Ishikawa (cell line): ENCODE measurements around the gene SSUH2.

Experiments
- CEBPB ChIP-seq: IDR thresholded peaks from 2 replicates; pipeline ENCODE4 v1.6.1; 2012
- EGR1 ChIP-seq: IDR thresholded peaks from 2 replicates; pipeline ENCODE4 v1.6.1; 2012
- RAD21 ChIP-seq: IDR thresholded peaks from 2 replicates; pipeline ENCODE4 v1.6.1; 2012; ENCODE audit warnings: low read depth
- REST ChIP-seq: IDR thresholded peaks from 2 replicates; pipeline ENCODE4 v1.6.1; 2012; ENCODE audit warnings: low read depth, mild to moderate bottlenecking
- TAF1 ChIP-seq: IDR thresholded peaks from 2 replicates; pipeline ENCODE4 v1.6.1; 2012; ENCODE audit warnings: low read depth, mild to moderate bottlenecking
- TCF12 ChIP-seq: IDR thresholded peaks from 2 replicates; pipeline ENCODE4 v1.6.1; 2012; ENCODE audit warnings: low read depth
- TEAD4 ChIP-seq: IDR thresholded peaks from 2 replicates; pipeline ENCODE4 v1.6.1; 2012
- YY1 ChIP-seq: IDR thresholded peaks from 2 replicates; pipeline ENCODE4 v1.6.1; 2012; ENCODE audit warnings: low read depth
- TF ChIP-seq, protein P1 (sequence below): IDR thresholded peaks from 2 replicates; pipeline ENCODE4 v1.6.1; 2012

- no peak for TF ChIP-seq RAD21
- TF ChIP-seq TAF1: no peak
- no peak for TF ChIP-seq TEAD4
- TF ChIP-seq CEBPB: no peak
- TF ChIP-seq YY1: no peak
- TF ChIP-seq, protein P1, sequence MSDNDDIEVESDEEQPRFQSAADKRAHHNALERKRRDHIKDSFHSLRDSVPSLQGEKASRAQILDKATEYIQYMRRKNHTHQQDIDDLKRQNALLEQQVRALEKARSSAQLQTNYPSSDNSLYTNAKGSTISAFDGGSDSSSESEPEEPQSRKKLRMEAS: no peak
- TF ChIP-seq TCF12: no peak
- TF ChIP-seq EGR1: no peak
- no peak for TF ChIP-seq REST
Measured at GRCh38 chr3:8673083-8673737, 28.6 kb upstream of the SSUH2 start.
